IMR-90 (cell line): ENCODE results near the gene RTP5. TPM values are rescaled to one million over a fixed set of nuclear protein-coding genes. Genes with fewer than 3 reads are reported as not detected.
A peak's percentile ranks its signal among the peaks of the same experiment; 100 is the strongest.

Experiments
- ATAC-seq: fragments of 200-7000 bp; cut with Tn5 transposase; 2 replicates; pipeline ENCODE4 v1.9.1; 2020; ENCODE audit warnings: low read depth, mild to moderate bottlenecking, moderate library complexity
- Bru-seq: library from RNA; stranded (reverse); fragments of 400-500 nt; gene quantifications from one replicate; lab custom pipeline; 2021; lab: Mats Ljungman, UMichigan
- BruChase-seq, 2 experiments: library from RNA; stranded (reverse); fragments of 400-500 nt; gene quantifications; one replicate each; lab custom pipeline; 2021; lab: Mats Ljungman, UMichigan
- BruUV-seq: library from RNA; stranded (reverse); fragments of 400-500 nt; replicated peaks from 2 replicates; lab custom pipeline; 2021; lab: Mats Ljungman, UMichigan
- CTCF ChIA-PET: fragments of 300-600 bp; formaldehyde crosslinking; extraction: SDS; loops from one replicate; lab custom pipeline; 2021; ENCODE audit warnings: antibody characterized with exemption; lab: Yijun Ruan, JAX
- POLR2A ChIA-PET: fragments of 300-600 bp; sonication (Branson Sonifier 250); formaldehyde crosslinking; loops from one replicate; lab custom pipeline; 2022; ENCODE audit warnings: antibody characterized with exemption; ENCODE audit not compliant: unreplicated experiment; lab: Charles Lee
- DNase-seq: peaks from one replicate; pipeline ENCODE4 v3.0.0; 2013
- H2AFZ ChIP-seq: replicated peaks from 2 replicates; pipeline ENCODE3; 2013; ENCODE audit warnings: low read length, mild to moderate bottlenecking; ENCODE audit not compliant: poor library complexity
- H2AK5ac ChIP-seq: 2 replicates; pipeline ENCODE4 v1.6.1; 2013; ENCODE audit warnings: low read depth, low read length, inconsistent platforms
- H2AK9ac ChIP-seq: replicated peaks from 2 replicates; pipeline ENCODE3; 2013; ENCODE audit warnings: mild to moderate bottlenecking, low read depth, low read length, moderate library complexity; ENCODE audit not compliant: poor library complexity
- H2BK120ac ChIP-seq: 2 replicates; pipeline ENCODE4 v1.6.1; 2013; ENCODE audit warnings: low read depth, low read length, inconsistent platforms
- H2BK15ac ChIP-seq: 3 replicates; pipeline ENCODE4 v1.6.1; 2013; ENCODE audit warnings: low read depth, low read length, inconsistent platforms
- H2BK20ac ChIP-seq: 2 replicates; pipeline ENCODE4 v1.6.1; 2013; ENCODE audit warnings: low read depth, mild to moderate bottlenecking, inconsistent platforms, low read length, moderate library complexity
- H2BK5ac ChIP-seq: 2 replicates; pipeline ENCODE4 v1.6.1; 2013; ENCODE audit warnings: mild to moderate bottlenecking, low read depth, low read length, inconsistent platforms; ENCODE audit not compliant: poor library complexity, severe bottlenecking
- H3K14ac ChIP-seq: replicated peaks from 2 replicates; pipeline ENCODE4 v1.6.1; 2013; ENCODE audit warnings: low read depth, low read length, inconsistent platforms
- H3K18ac ChIP-seq: 2 replicates; pipeline ENCODE4 v1.6.1; 2013; ENCODE audit warnings: low read depth, low read length, control low read depth
- H3K23ac ChIP-seq: 2 replicates; pipeline ENCODE4 v1.6.1; 2013; ENCODE audit warnings: low read depth, low read length, inconsistent platforms
- H3K27ac ChIP-seq: 2 replicates; pipeline ENCODE4 v1.5.1; 2013; ENCODE audit warnings: mild to moderate bottlenecking, control low read depth, low read length; ENCODE audit not compliant: insufficient read depth
- H3K27me3 ChIP-seq: 2 replicates; pipeline ENCODE4 v1.6.1; 2013; ENCODE audit warnings: low read length; ENCODE audit not compliant: control insufficient read depth, insufficient read depth
- H3K36me3 ChIP-seq: 2 replicates; pipeline ENCODE4 v1.6.1; 2013; ENCODE audit warnings: low read length, mixed read lengths; ENCODE audit not compliant: control insufficient read depth, insufficient read depth
- H3K4ac ChIP-seq: 2 replicates; pipeline ENCODE4 v1.6.1; 2013; ENCODE audit warnings: low read depth, low read length, inconsistent platforms
- H3K4me1 ChIP-seq: 2 replicates; pipeline ENCODE4 v1.6.1; 2013; ENCODE audit warnings: low read length, mixed read lengths; ENCODE audit not compliant: control insufficient read depth, insufficient read depth
- H3K4me2 ChIP-seq: 2 replicates; pipeline ENCODE4 v1.6.1; 2013; ENCODE audit warnings: low read depth, mild to moderate bottlenecking, control low read depth, low read length, moderate library complexity
- H3K4me3 ChIP-seq: 2 replicates; pipeline ENCODE4 v1.5.1; 2013; ENCODE audit warnings: low read depth, mild to moderate bottlenecking, control low read depth, low read length, moderate library complexity; ENCODE audit not compliant: insufficient read depth
- H3K56ac ChIP-seq: 2 replicates; pipeline ENCODE4 v1.6.1; 2013; ENCODE audit warnings: low read length, inconsistent platforms; ENCODE audit not compliant: insufficient read depth; ENCODE audit errors: extremely low read depth
- H3K79me1 ChIP-seq, 2 experiments: 2 replicates each; pipeline ENCODE4 v1.6.1; 2013; ENCODE audit warnings: low read length in 2 of 2, inconsistent platforms in 1 of 2, low read depth in 1 of 2
- H3K9ac ChIP-seq: 2 replicates; pipeline ENCODE4 v1.6.1; 2013; ENCODE audit warnings: low read depth, low read length, control low read depth
- H3K9me1 ChIP-seq: 2 replicates; pipeline ENCODE4 v1.6.1; 2013; ENCODE audit warnings: low read length, inconsistent platforms; ENCODE audit not compliant: insufficient read depth
- H3K9me3 ChIP-seq: 2 replicates; pipeline ENCODE4 v1.6.1; 2013; ENCODE audit warnings: low read length; ENCODE audit not compliant: control insufficient read depth, insufficient read depth
- H4K20me1 ChIP-seq: 2 replicates; pipeline ENCODE4 v1.6.1; 2013; ENCODE audit warnings: low read length, inconsistent platforms; ENCODE audit not compliant: insufficient read depth
- H4K5ac ChIP-seq: 2 replicates; pipeline ENCODE4 v1.6.1; 2013; ENCODE audit warnings: mild to moderate bottlenecking, low read depth, low read length, control low read depth
- H4K8ac ChIP-seq, 2 experiments: 2 replicates each; pipeline ENCODE4 v1.6.1; 2013; ENCODE audit warnings: low read depth in 2 of 2, low read length in 2 of 2, control low read depth in 1 of 2, inconsistent platforms in 1 of 2
- H4K91ac ChIP-seq: 2 replicates; pipeline ENCODE4 v1.6.1; 2013; ENCODE audit warnings: low read depth, low read length, inconsistent platforms; ENCODE audit not compliant: insufficient read depth
- BHLHE40 ChIP-seq: fragments of 150-350 bp; IDR thresholded peaks from 2 replicates; pipeline ENCODE4 v1.6.1; 2016; ENCODE audit warnings: mild to moderate bottlenecking, low read depth, low read length
- CHD1 ChIP-seq: IDR thresholded peaks from 2 replicates; pipeline ENCODE4 v1.6.1; 2012; ENCODE audit warnings: low read depth, low read length, improper control_type of control experiment
- CTCF ChIP-seq: conservative IDR thresholded peaks from 2 replicates; pipeline ENCODE4 v1.5.1; 2012; ENCODE audit warnings: mild to moderate bottlenecking, low read depth, low read length, improper control_type of control experiment
- MAFK ChIP-seq: IDR thresholded peaks from 2 replicates; pipeline ENCODE4 v1.6.1; 2012; ENCODE audit warnings: low read depth, low read length, improper control_type of control experiment
- MAZ ChIP-seq: IDR thresholded peaks from 2 replicates; pipeline ENCODE4 v1.6.1; 2012; ENCODE audit warnings: low read depth, mild to moderate bottlenecking, low read length, improper control_type of control experiment, moderate library complexity, borderline replicate concordance
- MXI1 ChIP-seq: IDR thresholded peaks from 2 replicates; pipeline ENCODE4 v1.6.1; 2012; ENCODE audit warnings: low read depth, mild to moderate bottlenecking, low read length, moderate library complexity, borderline replicate concordance
- RAD21 ChIP-seq: IDR thresholded peaks from 2 replicates; pipeline ENCODE4 v1.6.1; 2012; ENCODE audit warnings: low read length, improper control_type of control experiment
- RCOR1 ChIP-seq: IDR thresholded peaks from 2 replicates; pipeline ENCODE4 v1.6.1; 2012; ENCODE audit warnings: mild to moderate bottlenecking, low read length, improper control_type of control experiment; ENCODE audit not compliant: insufficient replicate concordance
- SMC3 ChIP-seq: fragments of 150-350 bp; IDR thresholded peaks from 2 replicates; pipeline ENCODE4 v1.6.1; 2016; ENCODE audit warnings: low read depth, mild to moderate bottlenecking, antibody characterized with exemption, low read length, moderate library complexity
- USF2 ChIP-seq: fragments of 150-350 bp; IDR thresholded peaks from 2 replicates; pipeline ENCODE4 v1.6.1; 2017; ENCODE audit warnings: mild to moderate bottlenecking, antibody characterized with exemption, low read length, low read depth
- WGBS, 2 experiments: methylation state at CpG; one replicate each; pipeline versions ENCODE4 v1.1.5 to v1.1.7; 2013; ENCODE audit warnings: missing lambda C conversion rate in 2 of 2; ENCODE audit not compliant: insufficient read length in 1 of 2; ENCODE audit errors: extremely low coverage in 2 of 2; 5-methylcytosine and 5-hydroxymethylcytosine counted together
- dilution Hi-C: fragments of 300-500 bp; cut with HindIII; formaldehyde crosslinking; loops from one replicate; pipeline ENCODE4 v1.14.3; 2018; ENCODE audit warnings: low sequenced_read_pairs; ENCODE audit not compliant: unreplicated experiment
- in situ Hi-C: fragments of 300-500 bp; cut with MboI; formaldehyde crosslinking; loops from 3 replicates; pipeline ENCODE4 v1.14.3; 2019; ENCODE audit warnings: low sequenced_read_pairs, inconsistent platforms, mixed read lengths
- intact Hi-C: fragments of 100-400 bp; cut with micrococcal nuclease; formaldehyde crosslinking; loops from 2 replicates; pipeline ENCODE4 v1.10.0; 2022
- long read RNA-seq: library from polyadenylated mRNA; unstranded; transcript quantifications from one replicate; pipeline ENCODE4 v2.0.0, GENCODE V29; 2021; ENCODE audit not compliant: unreplicated experiment
- polyA plus RNA-seq, 3 experiments: library from polyadenylated mRNA; depleted of rRNA; stranded (reverse); fragments of >200 nt; gene quantifications; 2 replicates each; pipeline ENCODE4 v1.2.3, GENCODE V29; 2012; ENCODE audit warnings: low replicate concordance in 1 of 3
- total RNA-seq: library from RNA; depleted of rRNA; stranded (reverse); fragments of >200 nt; gene quantifications from 2 replicates; pipeline ENCODE4 v1.2.3, GENCODE V29; 2012; rRNA removed
- TF ChIP-seq, protein P1 (sequence below): fragments of 150-350 bp; IDR thresholded peaks from 2 replicates; pipeline ENCODE4 v1.6.1; 2016; ENCODE audit warnings: low read depth, mild to moderate bottlenecking, low read length, moderate library complexity, borderline replicate concordance

RTP5 gene
- not detected in 2 replicates for total RNA-seq
- polyA plus RNA-seq (2012; rRNA removed) = not detected in 2 replicates
- polyA plus RNA-seq (2012; cell fraction: cytosol; rRNA removed) = not detected in 2 replicates
- not detected in 2 replicates for polyA plus RNA-seq (2012; cell fraction: nucleus; rRNA removed; ENCODE audit: low replicate concordance)
- not detected for Bru-seq, nascent RNA
- BruChase-seq, experiment 1, labeled RNA remaining after a 6-hour chase = not detected
- not detected for BruChase-seq, experiment 2, labeled RNA remaining after a 2-hour chase
- long read RNA-seq = 0 reads

GRCh38 chr2:241869087-241869961 lies at the start of gene RTP5:
Gene RTP5, plus strand, starts transcription at chr2:241869729. Its CDS starts 28 bp downstream, at chr2:241869757.
- H2AK5ac ChIP-seq = no peak within 1 kb of the TSS
- no peak within 1 kb of the TSS for H2BK20ac ChIP-seq
- H4K20me1 ChIP-seq = peaks cover 5% of the 10 kb centered on the region
- ChIA-PET CTCF (no interaction called here), POLR2A (no interaction called here)
- H3K14ac ChIP-seq = no peak within 1 kb of the TSS
- no peaks in the 10 kb centered on the region for H3K9me3 ChIP-seq
- no TSS peak for BruUV-seq
- H2BK15ac ChIP-seq = no peak within 1 kb of the TSS
- ATAC-seq = no peak
- H4K5ac ChIP-seq = no peak within 1 kb of the TSS
- no peak within 1 kb of the TSS for H3K56ac ChIP-seq
- peaks cover 16% of the 10 kb centered on the region for H3K9me1 ChIP-seq
- no peak within 1 kb of the TSS for H2BK120ac ChIP-seq
- no peaks in the 10 kb centered on the region for H3K79me1 ChIP-seq
- H3K23ac ChIP-seq = no peak within 1 kb of the TSS
- H3K4ac ChIP-seq = no peak within 1 kb of the TSS
- H2BK5ac ChIP-seq = no peak within 1 kb of the TSS
- no peak for TF ChIP-seq MAFK
- no peak for TF ChIP-seq BHLHE40
- TF ChIP-seq CTCF = no peak
- no peak for TF ChIP-seq RCOR1
- TF ChIP-seq RAD21 = no peak
- TF ChIP-seq, protein P1, sequence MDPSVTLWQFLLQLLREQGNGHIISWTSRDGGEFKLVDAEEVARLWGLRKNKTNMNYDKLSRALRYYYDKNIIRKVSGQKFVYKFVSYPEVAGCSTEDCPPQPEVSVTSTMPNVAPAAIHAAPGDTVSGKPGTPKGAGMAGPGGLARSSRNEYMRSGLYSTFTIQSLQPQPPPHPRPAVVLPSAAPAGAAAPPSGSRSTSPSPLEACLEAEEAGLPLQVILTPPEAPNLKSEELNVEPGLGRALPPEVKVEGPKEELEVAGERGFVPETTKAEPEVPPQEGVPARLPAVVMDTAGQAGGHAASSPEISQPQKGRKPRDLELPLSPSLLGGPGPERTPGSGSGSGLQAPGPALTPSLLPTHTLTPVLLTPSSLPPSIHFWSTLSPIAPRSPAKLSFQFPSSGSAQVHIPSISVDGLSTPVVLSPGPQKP = no peak
- no peak for TF ChIP-seq USF2
- no peak for TF ChIP-seq MAZ
- TF ChIP-seq MXI1 = no peak
- no peak for TF ChIP-seq CHD1
- TF ChIP-seq SMC3 = no peak
- intact Hi-C loops = no loop called here
- H3K36me3 ChIP-seq = no peaks in the 10 kb centered on the region
- peaks cover 45% of the 10 kb centered on the region for H3K27me3 ChIP-seq
- no peaks in the 10 kb centered on the region; the same call in 1 of the 2 replicates for H3K4me1 ChIP-seq
- in situ Hi-C loops = no loop called here
- WGBS, 2 experiments = 83% methylated on average over 14 of the region's 33 CpGs; no CpG with 5 or more reads in 1 of the 2 experiments
- DNase-seq = no peak
- no peak within 1 kb of the TSS for H3K9ac ChIP-seq
- H3K18ac ChIP-seq = no peak within 1 kb of the TSS
- no peak within 1 kb of the TSS for H4K8ac ChIP-seq
- no peak within 1 kb of the TSS for H4K91ac ChIP-seq
- H3K4me2 ChIP-seq = no peak within 1 kb of the TSS
- dilution Hi-C loops = no loop called here
- H2AFZ ChIP-seq = peak within 1 kb of the TSS; percentile 70
- H2AK9ac ChIP-seq = no peak within 1 kb of the TSS
- H3K27ac ChIP-seq = no peak within 1 kb of the TSS
- H3K4me3 ChIP-seq = no peak within 1 kb of the TSS
